Measurements from ENCODE around the gene WRAP73. TPM values are rescaled to one million over a fixed set of nuclear protein-coding genes. Genes with fewer than 3 reads are reported as not detected.

WRAP73 gene
- total RNA-seq, 2 experiments from 2014 or later = 26.3 to 28.9 TPM

DNA sequence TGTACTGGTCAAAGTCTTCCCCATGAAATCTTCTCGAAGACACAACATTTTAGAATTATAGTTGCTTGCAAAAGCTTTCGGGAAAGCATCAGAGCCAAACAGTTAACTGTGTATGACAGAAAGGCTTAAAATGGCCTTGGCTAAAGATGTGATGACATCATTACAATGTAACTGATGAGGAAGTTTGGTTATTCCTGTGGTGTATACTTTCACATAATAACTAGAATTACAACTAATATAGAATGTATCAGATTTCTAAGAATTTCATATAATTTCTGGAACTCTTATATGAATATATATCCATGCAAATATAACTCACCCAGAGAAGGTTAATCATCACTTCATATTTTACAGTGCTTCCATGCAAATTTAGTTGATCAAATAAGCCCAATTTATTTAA, 10.8 kb upstream of the WRAP73 start:
- Mint-ChIP-seq H3K27ac (no peak overlapping the region), H3K36me3 (ENCODE audit: low read depth) (no peaks in the 10 kb centered on the region), H3K4me1 (peaks cover 2% of the 10 kb centered on the region), H3K9me3 (ENCODE audit: low read depth) (no peaks in the 10 kb centered on the region), H3K4me3 (no peak overlapping the region), H3K27me3 (peaks cover 23% of the 10 kb centered on the region)
- intact Hi-C loops (cut with DNase I, micrococcal nuclease) = no loop called here
- DNase-seq (no peak), ATAC-seq (peak; percentile 25)
- CTCF ChIA-PET = no interaction called here
- POLR2A ChIA-PET = no interaction called here

DNA sequence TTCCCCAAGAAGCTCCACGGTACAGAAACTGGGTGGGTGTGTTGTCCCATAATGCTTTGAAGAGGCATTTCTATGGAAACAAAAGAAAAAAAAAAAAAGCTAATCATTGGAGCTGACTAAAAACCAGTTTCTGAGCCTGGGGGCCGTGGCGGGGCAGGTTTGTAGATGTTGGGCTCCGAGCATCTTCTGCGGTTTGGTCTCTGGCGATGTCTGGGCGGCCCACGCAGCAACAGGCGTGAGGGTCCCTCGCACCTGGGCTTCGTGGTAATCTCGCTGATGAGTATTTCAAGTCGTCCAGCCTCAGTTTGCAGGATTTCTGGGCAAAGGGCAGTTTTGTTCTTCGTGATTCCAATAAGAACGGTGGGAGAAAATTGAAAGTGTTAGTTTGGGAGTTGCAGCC, 9.2 kb upstream of the WRAP73 start:
- POLR2A ChIA-PET = no interaction called here
- CTCF ChIA-PET = interaction anchor here (0.6 kb wide), 1 partner anchor 19 kb away, joined by 3 read pairs; no protein-coding TSS in a partner anchor
- H3K4me3 Mint-ChIP-seq = no peak overlapping the region
- peaks cover 34% of the 10 kb centered on the region for H3K27me3 Mint-ChIP-seq
- intact Hi-C loops (cut with DNase I, micrococcal nuclease) = no loop called here
- no peaks in the 10 kb centered on the region for H3K9me3 Mint-ChIP-seq (ENCODE audit: low read depth)
- DNase-seq (no peak), ATAC-seq (no peak)
- H3K27ac Mint-ChIP-seq = no peak overlapping the region
- peaks cover 2% of the 10 kb centered on the region for H3K4me1 Mint-ChIP-seq
- no peaks in the 10 kb centered on the region for H3K36me3 Mint-ChIP-seq (ENCODE audit: low read depth)

DNA sequence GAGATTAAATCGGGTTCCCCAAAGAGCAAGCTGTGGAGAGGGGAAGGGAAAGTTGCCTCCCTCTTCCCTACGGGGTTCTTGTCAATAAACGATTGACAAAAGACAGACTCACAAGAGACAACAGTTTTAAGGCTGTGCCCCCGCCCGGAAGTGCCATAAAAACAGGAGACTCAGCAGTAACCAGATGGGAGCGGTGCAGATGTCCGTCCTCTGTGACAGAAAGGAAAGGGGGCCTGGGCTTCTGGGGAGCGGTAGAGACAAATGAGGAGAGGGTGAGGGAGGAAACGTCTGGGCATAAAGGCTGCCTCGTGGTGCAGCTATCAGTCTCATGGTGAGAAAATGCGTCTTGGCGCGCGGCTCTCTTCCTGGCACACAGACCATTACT, 8.3 kb upstream of the WRAP73 start:
- peaks cover 2% of the 10 kb centered on the region for H3K4me1 Mint-ChIP-seq
- CTCF ChIA-PET = no interaction called here
- POLR2A ChIA-PET = no interaction called here
- H3K36me3 Mint-ChIP-seq (ENCODE audit: low read depth) = no peaks in the 10 kb centered on the region
- no peak for ATAC-seq
- DNase-seq = no peak
- H3K4me3 Mint-ChIP-seq = no peak overlapping the region
- peaks cover 41% of the 10 kb centered on the region for H3K27me3 Mint-ChIP-seq
- no peaks in the 10 kb centered on the region for H3K9me3 Mint-ChIP-seq (ENCODE audit: low read depth)
- no peak overlapping the region for H3K27ac Mint-ChIP-seq
- intact Hi-C loops (cut with DNase I, micrococcal nuclease) = no loop called here

DNA sequence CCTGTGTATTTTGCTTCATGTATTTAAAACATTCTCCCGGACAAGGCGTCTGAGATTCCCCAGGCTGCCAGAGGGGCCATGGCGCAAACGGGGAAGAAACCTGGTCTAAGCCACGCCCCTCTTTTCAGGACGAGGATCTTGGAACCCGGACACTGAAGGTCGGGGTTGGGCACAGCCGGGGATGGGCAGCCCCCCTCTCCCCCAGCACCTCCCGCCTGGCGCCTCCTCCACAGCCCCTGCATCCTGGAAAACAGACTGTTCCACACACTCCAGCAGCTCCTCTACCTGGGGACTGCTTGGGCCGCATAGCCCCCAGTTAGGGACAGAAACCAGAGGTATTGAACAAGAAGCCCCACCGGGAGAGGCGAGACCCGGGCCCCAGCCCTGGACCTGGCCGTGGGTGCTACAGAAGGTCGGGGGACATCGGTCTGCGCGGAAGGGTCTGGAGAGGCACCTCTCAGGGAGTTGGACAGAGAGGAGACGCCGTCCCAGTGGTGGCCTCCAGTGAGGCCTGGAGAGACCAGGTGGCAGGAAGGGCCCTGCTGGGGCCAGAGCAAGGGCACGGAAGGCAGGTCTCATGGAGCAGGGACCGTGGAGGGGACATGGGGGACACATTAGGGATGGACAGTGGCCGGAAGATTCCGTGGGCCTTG, 7.8 kb upstream of the WRAP73 start:
- DNase-seq (no peak), ATAC-seq (no peak)
- Mint-ChIP-seq H3K4me3 (no peak overlapping the region), H3K9me3 (ENCODE audit: low read depth) (no peaks in the 10 kb centered on the region), H3K36me3 (ENCODE audit: low read depth) (no peaks in the 10 kb centered on the region), H3K27me3 (peaks cover 40% of the 10 kb centered on the region), H3K4me1 (peaks cover 2% of the 10 kb centered on the region), H3K27ac (no peak overlapping the region)
- ChIA-PET POLR2A (no interaction called here), CTCF (no interaction called here)
- intact Hi-C loops (cut with DNase I, micrococcal nuclease) = no loop called here

DNA sequence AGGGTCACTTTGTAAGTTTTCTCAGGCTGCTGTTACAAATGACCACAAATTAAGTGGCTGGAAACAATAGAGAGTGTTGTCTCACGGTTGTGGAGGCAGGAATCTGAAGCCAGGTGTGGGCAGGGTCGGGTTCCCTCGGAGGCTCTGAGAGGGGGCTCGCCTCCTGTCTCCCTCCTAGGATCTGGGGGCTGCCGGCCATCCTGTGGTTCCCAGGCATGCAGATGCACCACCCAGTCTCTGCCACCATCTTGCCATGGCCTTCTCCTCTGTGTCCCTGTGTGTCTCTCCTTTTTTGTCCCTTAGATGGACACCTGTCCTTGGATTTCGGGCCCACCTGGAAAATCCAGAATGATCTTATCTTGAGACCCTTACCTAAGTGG, 7.2 kb upstream of the WRAP73 start:
- ATAC-seq = no peak
- Mint-ChIP-seq H3K36me3 (ENCODE audit: low read depth) (no peaks in the 10 kb centered on the region), H3K27me3 (peaks cover 40% of the 10 kb centered on the region), H3K4me1 (peaks cover 2% of the 10 kb centered on the region), H3K9me3 (ENCODE audit: low read depth) (no peaks in the 10 kb centered on the region), H3K4me3 (no peak overlapping the region), H3K27ac (no peak overlapping the region)
- CTCF ChIA-PET = no interaction called here
- intact Hi-C loops (cut with DNase I, micrococcal nuclease) = no loop called here
- DNase-seq = no peak
- POLR2A ChIA-PET = no interaction called here

DNA sequence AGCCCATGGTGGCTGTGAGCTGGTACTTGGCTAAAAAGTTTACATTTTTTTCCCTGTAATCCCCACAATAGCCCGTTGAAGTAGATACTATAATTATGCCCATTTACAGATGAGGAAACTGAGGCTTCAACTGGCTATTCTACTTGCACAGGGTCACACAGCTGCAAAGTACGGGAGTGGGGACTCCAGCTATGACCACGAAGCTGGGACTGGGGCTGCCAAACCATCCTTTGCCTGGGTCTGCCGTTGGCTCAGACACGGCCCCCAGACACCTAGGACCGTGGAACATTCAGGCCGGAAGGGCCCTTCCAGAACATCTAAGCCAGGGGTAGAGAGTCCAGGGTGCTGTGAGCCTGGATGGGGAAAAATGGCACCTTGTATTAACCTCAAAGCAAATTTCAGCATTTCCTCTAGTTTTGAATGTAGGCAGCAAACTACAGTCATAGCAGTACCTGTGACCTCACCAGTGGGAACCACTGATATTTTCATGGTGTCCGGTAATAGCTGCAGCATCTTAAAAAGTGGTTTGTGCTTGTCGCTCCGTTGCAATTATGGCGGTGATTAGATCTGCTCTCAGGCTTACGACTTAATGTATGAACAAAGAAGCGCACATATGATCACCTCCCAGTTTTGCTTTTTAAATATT, 6.7 kb upstream of the WRAP73 start:
- DNase-seq = peak; percentile 38
- POLR2A ChIA-PET = no interaction called here
- no peaks in the 10 kb centered on the region for H3K9me3 Mint-ChIP-seq (ENCODE audit: low read depth)
- no peaks in the 10 kb centered on the region for H3K36me3 Mint-ChIP-seq (ENCODE audit: low read depth)
- CTCF ChIA-PET = no interaction called here
- H3K27me3 Mint-ChIP-seq = peaks cover 40% of the 10 kb centered on the region
- no peak overlapping the region for H3K27ac Mint-ChIP-seq
- H3K4me3 Mint-ChIP-seq = no peak overlapping the region
- H3K4me1 Mint-ChIP-seq = peaks cover 2% of the 10 kb centered on the region
- peak; percentile 70 for ATAC-seq
- intact Hi-C loops (cut with DNase I, micrococcal nuclease) = no loop called here

DNA sequence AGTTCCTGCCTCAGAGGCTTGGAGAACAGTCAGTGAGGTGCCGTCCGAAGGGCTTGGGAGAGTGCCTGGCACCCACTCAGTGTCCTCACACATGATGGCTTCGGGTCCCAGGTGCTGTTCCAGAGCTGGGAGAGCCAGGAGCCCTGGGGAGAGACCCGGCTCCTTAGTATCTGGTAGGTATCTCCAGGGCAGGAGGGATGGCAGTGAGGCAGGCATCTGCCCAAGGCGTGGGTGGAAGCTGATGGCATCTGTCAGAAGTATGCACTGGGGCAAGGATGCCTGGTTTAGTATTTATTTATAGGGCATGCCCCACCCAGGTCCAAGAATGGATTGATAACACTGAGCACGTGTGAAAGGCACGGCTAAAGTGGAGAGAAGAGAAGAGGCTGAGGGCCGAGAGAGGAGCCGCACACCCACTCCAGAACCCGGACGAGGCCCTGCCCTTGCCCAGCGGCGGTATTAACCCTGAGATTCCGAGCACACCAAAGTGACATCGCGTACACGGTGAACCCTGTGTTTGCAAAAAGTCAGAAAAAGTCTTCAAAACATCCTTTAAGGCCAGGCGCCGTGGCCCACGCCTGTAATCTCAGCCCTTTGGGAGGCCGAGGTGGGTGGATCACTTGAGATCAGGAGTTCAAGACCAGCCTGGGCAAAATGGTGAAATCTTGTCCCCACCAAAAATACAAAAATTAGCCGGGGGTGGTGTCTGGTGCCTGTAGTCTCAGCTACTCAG, 4.8 kb upstream of the WRAP73 start:
- H3K4me1 Mint-ChIP-seq = peaks cover 8% of the 10 kb centered on the region
- no peaks in the 10 kb centered on the region for H3K9me3 Mint-ChIP-seq (ENCODE audit: low read depth)
- intact Hi-C loops (cut with DNase I, micrococcal nuclease) = loop anchor here in 1 of 2 experiments (5.0 kb wide), 1 partner anchor 203 kb away; the partner anchor contains the start of genes CEP104 and DFFB

DNA sequence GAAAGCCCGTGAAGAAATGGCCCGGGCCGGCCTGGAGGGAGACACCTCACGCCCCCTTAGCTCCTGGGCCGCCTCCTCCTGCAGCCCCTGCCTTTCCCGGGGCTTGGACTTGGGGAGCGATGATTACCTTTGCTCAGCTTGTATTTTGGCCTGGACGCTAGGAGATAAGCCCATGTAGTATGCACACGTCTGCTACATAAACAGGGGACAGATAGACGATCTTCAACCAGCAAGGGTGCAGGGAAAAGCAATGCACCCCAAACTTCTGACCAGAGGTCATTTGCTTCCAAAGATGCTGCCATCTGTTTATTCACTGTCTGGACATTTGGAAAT, 3.3 kb upstream of the WRAP73 start:
- Mint-ChIP-seq H3K27ac (no peak overlapping the region), H3K9me3 (ENCODE audit: low read depth) (no peaks in the 10 kb centered on the region), H3K4me3 (no peak overlapping the region), H3K27me3 (peaks cover 38% of the 10 kb centered on the region), H3K4me1 (peaks cover 18% of the 10 kb centered on the region), H3K36me3 (ENCODE audit: low read depth) (no peaks in the 10 kb centered on the region)
- no peak for ATAC-seq
- ChIA-PET CTCF (interaction anchor here (0.8 to 1.0 kb wide), 2 partner anchors 24 to 930 kb away, joined by 3 to 5 read pairs; no protein-coding TSS in a partner anchor), POLR2A (no interaction called here)
- intact Hi-C loops (cut with DNase I, micrococcal nuclease) = loop anchor here in 1 of 2 experiments (5.0 kb wide), 1 partner anchor 204 kb away; the partner anchor contains the start of genes CEP104 and DFFB
- no peak for DNase-seq

More for the DNA sequence above, 4.8 kb upstream of the WRAP73 start:
- POLR2A ChIA-PET = no interaction called here
- CTCF ChIA-PET = interaction anchor here (0.6 kb wide), 1 partner anchor 23 kb away, joined by 3 read pairs; no protein-coding TSS in a partner anchor
- Mint-ChIP-seq H3K27ac (no peak overlapping the region), H3K27me3 (peaks cover 42% of the 10 kb centered on the region), H3K4me3 (no peak overlapping the region), H3K36me3 (ENCODE audit: low read depth) (no peaks in the 10 kb centered on the region)
- ATAC-seq (no peak), DNase-seq (no peak)

DNA sequence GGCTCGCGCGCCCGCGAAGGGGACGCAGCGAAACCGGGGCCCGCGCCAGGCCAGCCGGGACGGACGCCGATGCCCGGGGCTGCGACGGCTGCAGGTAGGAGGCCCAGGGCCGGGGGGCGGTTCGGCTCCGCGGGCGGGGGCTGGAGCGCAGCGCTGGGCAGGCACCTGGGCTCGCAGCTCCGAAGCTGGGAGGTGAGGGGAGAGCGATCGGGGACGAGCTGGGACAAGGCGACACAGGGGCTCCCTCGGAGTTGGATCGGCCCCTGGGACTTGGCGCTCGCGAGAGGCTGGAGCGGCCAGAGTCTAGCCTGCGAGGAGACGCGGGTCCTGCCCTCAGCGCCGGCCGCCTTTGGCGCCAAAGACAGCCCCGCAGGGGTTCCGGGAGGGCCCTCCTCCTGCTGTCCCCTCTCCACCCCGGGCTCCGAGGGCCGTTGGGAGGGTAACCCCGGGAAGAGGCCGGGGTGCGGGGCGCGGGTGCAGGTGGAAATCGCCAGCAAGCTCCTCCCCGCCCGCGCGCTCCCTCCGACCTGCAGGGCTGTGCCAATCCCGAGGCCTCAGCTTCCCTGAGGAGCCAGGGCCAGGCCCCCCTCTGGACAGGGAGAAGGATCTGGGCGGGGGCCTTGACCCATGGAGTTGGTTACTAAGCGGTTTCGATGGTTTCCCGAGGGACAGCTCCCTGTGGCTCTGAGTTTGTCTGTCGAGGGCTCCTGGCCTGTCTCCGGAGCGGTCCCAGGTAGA, 2.8 kb upstream of the WRAP73 start:
- Mint-ChIP-seq H3K27ac (no peak overlapping the region), H3K4me1 (peaks cover 24% of the 10 kb centered on the region), H3K4me3 (no peak overlapping the region), H3K27me3 (peaks cover 33% of the 10 kb centered on the region), H3K36me3 (ENCODE audit: low read depth) (no peaks in the 10 kb centered on the region), H3K9me3 (ENCODE audit: low read depth) (no peaks in the 10 kb centered on the region)
- DNase-seq (no peak), ATAC-seq (no peak)
- ChIA-PET POLR2A (no interaction called here), CTCF (interaction anchor here (0.8 to 1.0 kb wide), 2 partner anchors 25 to 930 kb away, joined by 3 to 5 read pairs; no protein-coding TSS in a partner anchor)
- intact Hi-C loops (cut with DNase I, micrococcal nuclease) = loop anchor here in 1 of 2 experiments (5.0 kb wide), 1 partner anchor 205 kb away; the partner anchor contains the start of genes CEP104 and DFFB

DNA sequence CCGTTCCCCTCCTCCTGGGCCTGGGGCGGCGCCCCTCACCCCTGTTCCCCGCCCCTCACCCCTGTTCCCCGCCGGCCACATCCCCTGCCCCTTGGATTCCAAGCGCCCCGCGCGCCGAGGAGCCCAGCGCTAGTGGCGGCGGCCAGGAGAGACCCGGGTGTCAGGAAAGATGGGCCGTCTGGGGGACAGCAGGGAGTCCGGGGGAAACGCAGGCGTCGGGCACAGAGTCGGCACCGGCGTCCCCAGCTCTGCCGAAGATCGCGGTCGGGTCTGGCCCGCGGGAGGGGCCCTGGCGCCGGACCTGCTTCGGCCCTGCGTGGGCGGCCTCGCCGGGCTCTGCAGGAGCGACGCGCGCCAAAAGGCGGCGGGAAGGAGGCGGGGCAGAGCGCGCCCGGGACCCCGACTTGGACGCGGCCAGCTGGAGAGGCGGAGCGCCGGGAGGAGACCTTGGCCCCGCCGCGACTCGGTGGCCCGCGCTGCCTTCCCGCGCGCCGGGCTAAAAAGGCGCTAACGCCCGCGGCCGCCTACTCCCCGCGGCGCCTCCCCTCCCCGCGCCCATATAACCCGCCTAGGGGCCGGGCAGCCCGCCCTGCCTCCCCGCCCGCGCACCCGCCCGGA, 2.1 kb upstream of the WRAP73 start, which contains the start of gene TP73:
TP73 (plus strand) TSS at position 587 of the 618 bp plus-strand sequence. CDS start 29,850 bp downstream, outside the sequence.
- H3K36me3 Mint-ChIP-seq (ENCODE audit: low read depth) = peaks cover 3% of the 10 kb centered on the region
- no peaks in the 10 kb centered on the region for H3K9me3 Mint-ChIP-seq (ENCODE audit: low read depth)
- H3K4me1 Mint-ChIP-seq = peaks cover 24% of the 10 kb centered on the region
- no peak for ATAC-seq
- ChIA-PET POLR2A (no interaction called here), CTCF (interaction anchor here (0.8 kb wide), 1 partner anchor 21 kb away, joined by 3 read pairs; no protein-coding TSS in a partner anchor)
- intact Hi-C loops (cut with DNase I, micrococcal nuclease) = loop anchor here in 1 of 2 experiments (5.0 kb wide), 1 partner anchor 205 kb away; the partner anchor contains the start of genes CEP104 and DFFB
- H3K27ac Mint-ChIP-seq = no peak within 1 kb of the TSS
- peaks cover 29% of the 10 kb centered on the region for H3K27me3 Mint-ChIP-seq
- peak; percentile 29 for DNase-seq
- peak within 1 kb of the TSS; percentile 38 for H3K4me3 Mint-ChIP-seq
